Peyer's patch (tissue), 4 donors: ENCODE data around the gene ARID2. TPM values are rescaled to one million over a fixed set of nuclear protein-coding genes. Genes with fewer than 3 reads are reported as not detected.

Experiments
- small RNA-seq, 2 donors: library from RNA; depleted of rRNA; stranded (forward); fragments of <200 nt; gene quantifications; one replicate each; pipeline ENCODE3, GENCODE V24; 2016
- total RNA-seq, 4 donors: library from RNA; depleted of rRNA; stranded (reverse); fragments of >200 nt; gene quantifications; one replicate each; pipeline ENCODE4 v1.1.0, GENCODE V29; 2016

Gene ARID2
- total RNA-seq, 4 donors from 2014 or later: 32.1 to 46.2 (median 41.5) TPM

Small RNA genes within 50 kb of the gene (small RNA-seq; reads per million reads assigned to genes)
- gene RN7SL246P: 0 reads per million in 2 donors
